HepG2 (cell line): ENCODE measurements around the gene CABP4. TPM values are rescaled to one million over a fixed set of nuclear protein-coding genes. Genes with fewer than 3 reads are reported as not detected.
A peak's percentile ranks its signal among the peaks of the same experiment; 100 is the strongest.

ENCODE experiments used
- AGO1 ChIP-seq: fragments of 200-400 bp; formaldehyde crosslinking; IDR thresholded peaks from 2 replicates; pipeline ENCODE4 v1.6.1; 2017; ENCODE audit warnings: mild to moderate bottlenecking, low read depth, low read length, moderate library complexity; ENCODE audit not compliant: poor library complexity, severe bottlenecking
- ATF1 ChIP-seq: IDR thresholded peaks from 2 replicates; pipeline ENCODE4 v1.6.1; 2016; ENCODE audit warnings: mild to moderate bottlenecking, control low read depth
- CBX1 ChIP-seq: IDR thresholded peaks from one replicate; pipeline ENCODE4 v1.6.1; 2016; ENCODE audit warnings: antibody characterized with exemption, low read depth
- EEA1 ChIP-seq: sonication (generic); formaldehyde crosslinking; IDR thresholded peaks from 2 replicates; pipeline ENCODE4 v1.5.1; 2020; ENCODE audit warnings: mild to moderate bottlenecking, missing genetic modification reagents, borderline replicate concordance
- FOXA3 ChIP-seq: IDR thresholded peaks from 2 replicates; pipeline ENCODE4 v1.6.1; 2016; ENCODE audit warnings: missing genetic modification reagents, missing compliant biosample characterization
- KLF13 ChIP-seq: sonication (generic); formaldehyde crosslinking; IDR thresholded peaks from 2 replicates; pipeline ENCODE4 v1.4.0; 2020; ENCODE audit warnings: mild to moderate bottlenecking, missing genetic modification reagents
- MED13 ChIP-seq: sonication (generic); formaldehyde crosslinking; IDR thresholded peaks from 2 replicates; pipeline ENCODE4 v1.5.0; 2020; ENCODE audit warnings: missing genetic modification reagents
- NFE2 ChIP-seq: sonication (generic); formaldehyde crosslinking; IDR thresholded peaks from 2 replicates; pipeline ENCODE4 v1.4.0; 2020; ENCODE audit warnings: missing genetic modification reagents
- POLR2A ChIP-seq, 2 experiments: IDR thresholded peaks; 2 replicates each; pipeline ENCODE4 v1.6.1; 2011; ENCODE audit warnings: low read depth in 2 of 2, low read length in 2 of 2, mild to moderate bottlenecking in 1 of 2, moderate library complexity in 1 of 2; ENCODE audit not compliant: insufficient read depth in 1 of 2
- RXRB ChIP-seq: IDR thresholded peaks from 2 replicates; pipeline ENCODE4 v1.6.1; 2016; ENCODE audit warnings: borderline replicate concordance, missing genetic modification reagents, missing compliant biosample characterization
- STAG1 ChIP-seq: sonication (generic); formaldehyde crosslinking; IDR thresholded peaks from 2 replicates; pipeline ENCODE4 v1.4.0; 2020; ENCODE audit warnings: missing genetic modification reagents
- ZFYVE20 ChIP-seq: sonication (generic); formaldehyde crosslinking; IDR thresholded peaks from 2 replicates; pipeline ENCODE4 v1.8.0; 2023; ENCODE audit warnings: low read depth, mild to moderate bottlenecking, moderate library complexity, missing genetic modification reagents, borderline replicate concordance
- ZNF7 ChIP-seq: IDR thresholded peaks from 2 replicates; pipeline ENCODE4 v1.6.1; 2016; ENCODE audit warnings: missing biosample characterization, missing genetic modification reagents
- ZNF761 ChIP-seq: sonication (generic); formaldehyde crosslinking; conservative IDR thresholded peaks from 2 replicates; pipeline ENCODE4 v1.4.0; 2020; ENCODE audit warnings: mild to moderate bottlenecking, missing genetic modification reagents
- polyA plus RNA-seq, 8 experiments: library from polyadenylated mRNA; depleted of rRNA in 3 of 8; stranded (reverse) in 7 of 8; unstranded in 1 of 8; fragments of >200 nt; fragmentation: Illumina TruSeq in 4 of 8; extraction: Trizol in 4 of 8; gene quantifications; 2 replicates each; pipeline versions ENCODE4 v1.2.1 to v1.2.3, GENCODE V29; 2011 to 2016; ENCODE audit warnings: low read depth in 4 of 8, missing spikeins in 1 of 8, mixed read lengths in 1 of 8; ENCODE audit not compliant: insufficient read depth in 1 of 8
- total RNA-seq, 5 experiments: library from RNA; depleted of rRNA; stranded (reverse); fragments of >200 nt; fragmentation: Illumina TruSeq; extraction: Trizol; gene quantifications; 2 replicates each; pipeline ENCODE4 v1.2.3, GENCODE V29; 2016; ENCODE audit warnings: low read depth in 1 of 5
- TF ChIP-seq, protein P1 (sequence below): sonication (generic); formaldehyde crosslinking; IDR thresholded peaks from 2 replicates; pipeline ENCODE4 v1.4.0; 2020; ENCODE audit warnings: missing genetic modification reagents
- TF ChIP-seq, protein P2 (sequence below): sonication (generic); formaldehyde crosslinking; IDR thresholded peaks from 2 replicates; pipeline ENCODE4 v1.4.0; 2020; ENCODE audit warnings: low read depth, mild to moderate bottlenecking, missing genetic modification reagents
- TF ChIP-seq, protein P3 (sequence below): sonication (generic); formaldehyde crosslinking; IDR thresholded peaks from 2 replicates; pipeline ENCODE4 v1.8.0; 2022; ENCODE audit warnings: missing genetic modification reagents, low read depth, mild to moderate bottlenecking, borderline replicate concordance
- TF ChIP-seq, protein P4 (sequence below): IDR thresholded peaks from 2 replicates; pipeline ENCODE4 v1.6.1; 2016; ENCODE audit warnings: mild to moderate bottlenecking
- TF ChIP-seq, protein P5 (sequence below): IDR thresholded peaks from 2 replicates; pipeline ENCODE4 v1.6.1; 2016; ENCODE audit warnings: control low read depth

Gene CABP4
- total and polyA plus RNA-seq, 2 of the 13 experiments (the other 11 are each of a cell fraction or from before 2014, with no cell fraction given), result not detected

DNA sequence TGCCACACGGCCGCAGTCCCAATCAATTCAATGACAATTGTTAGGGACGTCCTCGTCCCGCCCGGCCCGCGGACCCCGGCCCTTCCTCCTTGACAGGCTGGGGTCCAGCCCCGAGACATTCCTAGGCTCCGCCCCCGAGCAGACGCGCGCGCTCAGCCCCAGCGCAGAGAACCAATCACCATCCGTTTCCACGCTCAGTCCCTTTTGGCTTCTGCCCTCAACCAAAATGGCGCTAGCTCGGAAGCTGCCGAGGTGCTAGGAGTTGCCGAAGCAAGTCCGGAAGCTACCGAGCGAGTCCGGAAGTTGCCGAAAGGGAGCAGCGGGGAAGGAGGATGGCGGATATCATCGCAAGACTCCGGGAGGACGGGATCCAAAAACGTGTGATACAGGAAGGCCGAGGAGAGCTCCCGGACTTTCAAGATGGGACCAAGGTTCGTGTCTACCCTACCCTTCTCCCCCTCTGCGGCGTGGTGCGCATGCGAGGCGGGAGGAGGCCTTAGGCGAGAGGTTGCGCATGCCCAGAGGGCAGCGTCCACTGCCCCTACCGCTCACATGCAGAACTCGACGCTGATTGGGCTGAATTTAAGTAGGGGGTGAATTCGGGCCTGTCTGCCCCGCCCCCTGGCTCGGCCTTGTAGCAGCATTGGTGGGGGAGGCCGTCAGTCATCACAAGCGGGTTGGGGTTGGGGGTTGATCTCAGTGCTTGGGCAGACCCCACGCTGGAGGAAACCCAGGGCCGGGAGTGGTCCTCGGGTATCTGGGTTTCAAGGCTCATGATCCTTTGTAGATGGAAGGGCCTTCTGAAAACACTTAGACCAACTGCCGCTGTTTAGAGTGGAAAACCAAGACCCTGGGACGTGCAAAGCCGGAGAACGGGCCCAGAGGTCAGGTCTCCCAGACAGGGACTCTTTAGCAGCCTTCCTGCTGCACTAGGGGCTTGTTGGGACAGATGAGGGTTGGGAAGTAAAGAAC, 28.0 kb downstream of the CABP4 start, which contains the start of gene AIP (continued):
- TF ChIP-seq, protein P1, sequence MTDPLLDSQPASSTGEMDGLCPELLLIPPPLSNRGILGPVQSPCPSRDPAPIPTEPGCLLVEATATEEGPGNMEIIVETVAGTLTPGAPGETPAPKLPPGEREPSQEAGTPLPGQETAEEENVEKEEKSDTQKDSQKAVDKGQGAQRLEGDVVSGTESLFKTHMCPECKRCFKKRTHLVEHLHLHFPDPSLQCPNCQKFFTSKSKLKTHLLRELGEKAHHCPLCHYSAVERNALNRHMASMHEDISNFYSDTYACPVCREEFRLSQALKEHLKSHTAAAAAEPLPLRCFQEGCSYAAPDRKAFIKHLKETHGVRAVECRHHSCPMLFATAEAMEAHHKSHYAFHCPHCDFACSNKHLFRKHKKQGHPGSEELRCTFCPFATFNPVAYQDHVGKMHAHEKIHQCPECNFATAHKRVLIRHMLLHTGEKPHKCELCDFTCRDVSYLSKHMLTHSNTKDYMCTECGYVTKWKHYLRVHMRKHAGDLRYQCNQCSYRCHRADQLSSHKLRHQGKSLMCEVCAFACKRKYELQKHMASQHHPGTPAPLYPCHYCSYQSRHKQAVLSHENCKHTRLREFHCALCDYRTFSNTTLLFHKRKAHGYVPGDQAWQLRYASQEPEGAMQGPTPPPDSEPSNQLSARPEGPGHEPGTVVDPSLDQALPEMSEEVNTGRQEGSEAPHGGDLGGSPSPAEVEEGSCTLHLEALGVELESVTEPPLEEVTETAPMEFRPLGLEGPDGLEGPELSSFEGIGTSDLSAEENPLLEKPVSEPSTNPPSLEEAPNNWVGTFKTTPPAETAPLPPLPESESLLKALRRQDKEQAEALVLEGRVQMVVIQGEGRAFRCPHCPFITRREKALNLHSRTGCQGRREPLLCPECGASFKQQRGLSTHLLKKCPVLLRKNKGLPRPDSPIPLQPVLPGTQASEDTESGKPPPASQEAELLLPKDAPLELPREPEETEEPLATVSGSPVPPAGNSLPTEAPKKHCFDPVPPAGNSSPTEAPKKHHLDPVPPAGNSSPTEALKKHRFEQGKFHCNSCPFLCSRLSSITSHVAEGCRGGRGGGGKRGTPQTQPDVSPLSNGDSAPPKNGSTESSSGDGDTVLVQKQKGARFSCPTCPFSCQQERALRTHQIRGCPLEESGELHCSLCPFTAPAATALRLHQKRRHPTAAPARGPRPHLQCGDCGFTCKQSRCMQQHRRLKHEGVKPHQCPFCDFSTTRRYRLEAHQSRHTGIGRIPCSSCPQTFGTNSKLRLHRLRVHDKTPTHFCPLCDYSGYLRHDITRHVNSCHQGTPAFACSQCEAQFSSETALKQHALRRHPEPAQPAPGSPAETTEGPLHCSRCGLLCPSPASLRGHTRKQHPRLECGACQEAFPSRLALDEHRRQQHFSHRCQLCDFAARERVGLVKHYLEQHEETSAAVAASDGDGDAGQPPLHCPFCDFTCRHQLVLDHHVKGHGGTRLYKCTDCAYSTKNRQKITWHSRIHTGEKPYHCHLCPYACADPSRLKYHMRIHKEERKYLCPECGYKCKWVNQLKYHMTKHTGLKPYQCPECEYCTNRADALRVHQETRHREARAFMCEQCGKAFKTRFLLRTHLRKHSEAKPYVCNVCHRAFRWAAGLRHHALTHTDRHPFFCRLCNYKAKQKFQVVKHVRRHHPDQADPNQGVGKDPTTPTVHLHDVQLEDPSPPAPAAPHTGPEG (CRISPR knock-in tag), result peak; percentile 90
- TF ChIP-seq ZFYVE20 (CRISPR knock-in tag), result no peak
- TF ChIP-seq KLF13 (CRISPR knock-in tag), result peak; percentile 97
- TF ChIP-seq ATF1 (CRISPR knock-in tag), result peak; percentile 82
- TF ChIP-seq, protein P2, sequence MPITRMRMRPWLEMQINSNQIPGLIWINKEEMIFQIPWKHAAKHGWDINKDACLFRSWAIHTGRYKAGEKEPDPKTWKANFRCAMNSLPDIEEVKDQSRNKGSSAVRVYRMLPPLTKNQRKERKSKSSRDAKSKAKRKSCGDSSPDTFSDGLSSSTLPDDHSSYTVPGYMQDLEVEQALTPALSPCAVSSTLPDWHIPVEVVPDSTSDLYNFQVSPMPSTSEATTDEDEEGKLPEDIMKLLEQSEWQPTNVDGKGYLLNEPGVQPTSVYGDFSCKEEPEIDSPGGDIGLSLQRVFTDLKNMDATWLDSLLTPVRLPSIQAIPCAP (CRISPR knock-in tag), result peak; percentile 94; the same call in 1 of the 2 replicates
- TF ChIP-seq ZNF7 (CRISPR knock-in tag), result 0 out of 2 replicates have a peak, but pooled peaks have one; percentile 51
- no peak for TF ChIP-seq AGO1
- TF ChIP-seq, protein P3, sequence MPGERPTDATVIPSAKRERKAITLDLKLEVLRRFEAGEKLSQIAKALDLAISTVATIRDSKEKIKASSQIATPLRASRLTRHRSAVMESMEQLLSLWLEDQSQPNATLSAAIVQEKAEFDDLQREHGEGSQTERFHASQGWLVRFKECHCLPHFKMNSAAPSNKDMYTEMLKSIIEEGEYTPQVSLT (CRISPR knock-in tag), result no peak; the same call in 1 of the 2 replicates
- TF ChIP-seq, protein P4, sequence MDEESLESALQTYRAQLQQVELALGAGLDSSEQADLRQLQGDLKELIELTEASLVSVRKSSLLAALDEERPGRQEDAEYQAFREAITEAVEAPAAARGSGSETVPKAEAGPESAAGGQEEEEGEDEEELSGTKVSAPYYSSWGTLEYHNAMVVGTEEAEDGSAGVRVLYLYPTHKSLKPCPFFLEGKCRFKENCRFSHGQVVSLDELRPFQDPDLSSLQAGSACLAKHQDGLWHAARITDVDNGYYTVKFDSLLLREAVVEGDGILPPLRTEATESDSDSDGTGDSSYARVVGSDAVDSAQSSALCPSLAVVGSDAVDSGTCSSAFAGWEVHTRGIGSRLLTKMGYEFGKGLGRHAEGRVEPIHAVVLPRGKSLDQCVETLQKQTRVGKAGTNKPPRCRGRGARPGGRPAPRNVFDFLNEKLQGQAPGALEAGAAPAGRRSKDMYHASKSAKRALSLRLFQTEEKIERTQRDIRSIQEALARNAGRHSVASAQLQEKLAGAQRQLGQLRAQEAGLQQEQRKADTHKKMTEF (CRISPR knock-in tag), result peak; percentile 92
- TF ChIP-seq, protein P5, sequence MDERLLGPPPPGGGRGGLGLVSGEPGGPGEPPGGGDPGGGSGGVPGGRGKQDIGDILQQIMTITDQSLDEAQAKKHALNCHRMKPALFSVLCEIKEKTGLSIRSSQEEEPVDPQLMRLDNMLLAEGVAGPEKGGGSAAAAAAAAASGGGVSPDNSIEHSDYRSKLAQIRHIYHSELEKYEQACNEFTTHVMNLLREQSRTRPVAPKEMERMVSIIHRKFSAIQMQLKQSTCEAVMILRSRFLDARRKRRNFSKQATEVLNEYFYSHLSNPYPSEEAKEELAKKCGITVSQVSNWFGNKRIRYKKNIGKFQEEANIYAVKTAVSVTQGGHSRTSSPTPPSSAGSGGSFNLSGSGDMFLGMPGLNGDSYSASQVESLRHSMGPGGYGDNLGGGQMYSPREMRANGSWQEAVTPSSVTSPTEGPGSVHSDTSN, result peak; percentile 91
- TF ChIP-seq FOXA3, result 0 out of 2 replicates have a peak, but pooled peaks have one; percentile 57
- peak; percentile 63; the same call in 1 of the 2 replicates for TF ChIP-seq RXRB (CRISPR knock-in tag)
- TF ChIP-seq POLR2A (IDR thresholded peaks at IDR 0.05; ENCODE audit: insufficient read depth in 1 of 2, low read depth in 2 of 2, low read length in 2 of 2), result peak; percentile 62 to 68
- TF ChIP-seq STAG1, result peak; percentile 21
- peak; percentile 80; the same call in 1 of the 2 replicates for TF ChIP-seq MED13 (CRISPR knock-in tag)
- TF ChIP-seq CBX1, result peak; percentile 57
- peak; percentile 94; the same call in 1 of the 2 replicates for TF ChIP-seq EEA1
- TF ChIP-seq ZNF761 (CRISPR knock-in tag), result peak; percentile 95
- no peak for TF ChIP-seq NFE2 (CRISPR knock-in tag)
